ENCODE measurements around the gene TRABD2A. TPM values are rescaled to one million over a fixed set of nuclear protein-coding genes. Genes with fewer than 3 reads are reported as not detected.

The TRABD2A gene
- total RNA-seq, 1 experiment from 2014 or later = 4.6 TPM

GRCh38 chr2:84856787-84857186, 24.1 kb downstream of the TRABD2A start:
- TF ChIP-seq POLR2A (IDR thresholded peaks at IDR 0.05; ENCODE audit: borderline replicate concordance, extremely low read depth, insufficient read depth, insufficient read length) = no peak
- no peak for TF ChIP-seq ATF3 (IDR thresholded peaks at IDR 0.05)
- no peak for TF ChIP-seq CEBPB (IDR thresholded peaks at IDR 0.05; ENCODE audit: low read depth)
- TF ChIP-seq CTCF (IDR thresholded peaks at IDR 0.05 in 2 of 3, conservative IDR thresholded peaks at IDR 0.05 in 1 of 3; ENCODE audit: borderline replicate concordance in 1 of 3, insufficient read depth in 1 of 3, low read depth in 2 of 3, low read length in 2 of 3) = no peak
- intact Hi-C loops (cut with micrococcal nuclease) = no loop called here
- no TSS peak for BruUV-seq (replicated peaks)
- no peaks in the 10 kb centered on the region for H3K27me3 ChIP-seq (ENCODE audit: insufficient read depth, low read length)
- no peak overlapping the region for H3K27ac ChIP-seq (ENCODE audit: low read depth, low read length)
- no peak overlapping the region for H2AFZ ChIP-seq (ENCODE audit: low read depth, low read length, poor library complexity, severe bottlenecking)
- no peaks in the 10 kb centered on the region for H3K79me2 ChIP-seq (ENCODE audit: insufficient read depth, low read length)
- no peak overlapping the region for H3K9ac ChIP-seq (ENCODE audit: low read length)
- POLR2A ChIA-PET = no interaction called here
- H3K4me2 ChIP-seq (ENCODE audit: low read length) = no peak overlapping the region
- H3K36me3 ChIP-seq (ENCODE audit: control insufficient read depth in 1 of 2, insufficient read depth in 2 of 2, low read length in 2 of 2) = no peaks in the 10 kb centered on the region
- ATAC-seq (no peak), DNase-seq (ENCODE audit: low read depth, low spot score) (no peak)
- CTCF ChIA-PET = interaction anchor here (2.0 kb wide), 1 partner anchor 115 kb away, joined by 8 read pairs; no protein-coding TSS in a partner anchor
- no peaks in the 10 kb centered on the region for H3K4me1 ChIP-seq (ENCODE audit: control insufficient read depth in 1 of 2, insufficient read depth in 2 of 2, low read length in 2 of 2)
- RAD21 ChIA-PET (ENCODE audit: low non-redundant PET in 1 of 2, low total read pairs in 2 of 2, uncharacterized antibody in 2 of 2, unreplicated experiment in 2 of 2) = no interaction called here
- no peaks in the 10 kb centered on the region for H4K20me1 ChIP-seq (ENCODE audit: insufficient read depth)
- 0 out of 4 replicates have a peak, but pooled peaks cover 0 to 3% of the 10 kb centered on the region in 2 experiments for H3K9me3 ChIP-seq (ENCODE audit: control insufficient read depth in 1 of 2, insufficient read depth in 1 of 2, low read depth in 1 of 2, low read length in 2 of 2)
- no peak overlapping the region for H3K4me3 ChIP-seq (replicated peaks in 1 of 2; ENCODE audit: low read depth in 1 of 2, low read length in 2 of 2)
- no peaks in the 10 kb centered on the region for H3K9me2 ChIP-seq (ENCODE audit: insufficient read depth)

GRCh38 chr2:84855731-84856130, 25.2 kb downstream of the TRABD2A start:
- ATAC-seq (no peak), DNase-seq (ENCODE audit: low read depth, low spot score) (no peak)
- Histone ChIP-seq H3K9ac (ENCODE audit: low read length) (no peak overlapping the region), H3K4me2 (ENCODE audit: low read length) (no peak overlapping the region), H3K79me2 (ENCODE audit: insufficient read depth, low read length) (no peaks in the 10 kb centered on the region), H3K9me3 (ENCODE audit: control insufficient read depth in 1 of 2, insufficient read depth in 1 of 2, low read depth in 1 of 2, low read length in 2 of 2) (0 out of 4 replicates have a peak, but pooled peaks cover 0 to 3% of the 10 kb centered on the region in 2 experiments), H3K4me1 (ENCODE audit: control insufficient read depth in 1 of 2, insufficient read depth in 2 of 2, low read length in 2 of 2) (no peaks in the 10 kb centered on the region), H3K27ac (ENCODE audit: low read depth, low read length) (no peak overlapping the region), H3K4me3 (replicated peaks in 1 of 2; ENCODE audit: low read depth in 1 of 2, low read length in 2 of 2) (no peak overlapping the region), H2AFZ (ENCODE audit: low read depth, low read length, poor library complexity, severe bottlenecking) (no peak overlapping the region), H3K27me3 (ENCODE audit: insufficient read depth, low read length) (no peaks in the 10 kb centered on the region), H3K9me2 (ENCODE audit: insufficient read depth) (no peaks in the 10 kb centered on the region), H4K20me1 (ENCODE audit: insufficient read depth) (no peaks in the 10 kb centered on the region), H3K36me3 (ENCODE audit: control insufficient read depth in 1 of 2, insufficient read depth in 2 of 2, low read length in 2 of 2) (no peaks in the 10 kb centered on the region)
- intact Hi-C loops (cut with micrococcal nuclease) = no loop called here
- no TSS peak for BruUV-seq (replicated peaks)
- ChIA-PET RAD21 (ENCODE audit: low non-redundant PET in 1 of 2, low total read pairs in 2 of 2, uncharacterized antibody in 2 of 2, unreplicated experiment in 2 of 2) (no interaction called here), CTCF (no interaction called here), POLR2A (no interaction called here)
- TF ChIP-seq ZNF274 (IDR thresholded peaks at IDR 0.05; ENCODE audit: low read depth, low read length) (no peak), ELF1 (IDR thresholded peaks at IDR 0.05; ENCODE audit: borderline replicate concordance, low read depth) (no peak), YY1 (IDR thresholded peaks at IDR 0.05; ENCODE audit: extremely low read depth, insufficient replicate concordance, low read depth, low read length) (no peak), CEBPB (IDR thresholded peaks at IDR 0.05; ENCODE audit: low read depth) (no peak), POLR2AphosphoS5 (IDR thresholded peaks at IDR 0.05; ENCODE audit: low read depth, low read length) (no peak), ZBTB33 (IDR thresholded peaks at IDR 0.05; ENCODE audit: extremely low read depth, insufficient replicate concordance, low read length) (no peak), JUND (IDR thresholded peaks at IDR 0.05) (no peak), POLR2A (IDR thresholded peaks at IDR 0.05; ENCODE audit: borderline replicate concordance, extremely low read depth, insufficient read depth, insufficient read length) (no peak), FOSL1 (IDR thresholded peaks at IDR 0.05; ENCODE audit: low read depth) (no peak), SIN3A (IDR thresholded peaks at IDR 0.05; ENCODE audit: low read depth) (no peak), CBX3 (IDR thresholded peaks at IDR 0.05; ENCODE audit: low read depth) (no peak), EGR1 (IDR thresholded peaks at IDR 0.05; ENCODE audit: low read depth) (no peak), EZH2 (IDR thresholded peaks at IDR 0.05) (no peak), ZFX (IDR thresholded peaks at IDR 0.05) (no peak), SRF (IDR thresholded peaks at IDR 0.05; ENCODE audit: low read depth) (no peak)
